ENCODE results near the gene FBXL12. TPM values are rescaled to one million over a fixed set of nuclear protein-coding genes. Genes with fewer than 3 reads are reported as not detected.

FBXL12 gene
- total RNA-seq, 1 donor from 2014 or later: 4.5 TPM

DNA sequence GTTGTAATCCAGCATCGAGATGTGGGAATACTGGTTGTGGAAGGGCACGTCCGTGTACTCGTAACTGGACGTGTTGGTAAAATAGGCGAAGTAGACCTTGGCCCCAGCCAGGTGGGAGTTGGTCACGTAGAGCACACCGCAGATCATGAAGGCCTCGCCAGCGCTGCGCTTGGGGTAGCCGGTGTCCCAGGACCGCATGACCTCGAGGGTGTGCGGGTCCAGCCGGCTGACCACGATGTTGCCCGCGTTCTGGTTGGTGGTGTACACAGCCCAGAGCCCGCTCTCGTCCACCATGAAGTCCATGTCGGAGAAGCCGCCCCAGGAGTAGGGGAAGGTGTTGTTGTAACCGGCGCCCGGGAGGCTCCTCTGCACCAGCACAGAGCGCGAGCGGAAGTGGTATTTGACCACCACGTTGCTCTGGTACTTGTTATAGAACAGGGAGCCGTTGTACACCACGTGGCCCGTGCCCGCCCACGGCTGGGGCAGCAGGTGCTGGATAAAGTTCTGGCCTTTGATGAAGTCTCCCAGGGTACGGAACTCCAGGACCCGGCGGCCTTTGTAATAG is 35.5 kb upstream of the FBXL12 start:
- Histone ChIP-seq H3K36me3 (ENCODE audit: control insufficient read depth, insufficient read depth, low read length) (peaks cover 2% of the 10 kb centered on the region), H3K4me3 (ENCODE audit: low read depth, low read length) (no peak overlapping the region), H3K27me3 (ENCODE audit: control insufficient read depth, insufficient read depth, low read length) (no peaks in the 10 kb centered on the region)
- DNase-seq (ENCODE audit: low read depth) (no peak), FAIRE-seq (no peak)
- TF ChIP-seq, protein P1, sequence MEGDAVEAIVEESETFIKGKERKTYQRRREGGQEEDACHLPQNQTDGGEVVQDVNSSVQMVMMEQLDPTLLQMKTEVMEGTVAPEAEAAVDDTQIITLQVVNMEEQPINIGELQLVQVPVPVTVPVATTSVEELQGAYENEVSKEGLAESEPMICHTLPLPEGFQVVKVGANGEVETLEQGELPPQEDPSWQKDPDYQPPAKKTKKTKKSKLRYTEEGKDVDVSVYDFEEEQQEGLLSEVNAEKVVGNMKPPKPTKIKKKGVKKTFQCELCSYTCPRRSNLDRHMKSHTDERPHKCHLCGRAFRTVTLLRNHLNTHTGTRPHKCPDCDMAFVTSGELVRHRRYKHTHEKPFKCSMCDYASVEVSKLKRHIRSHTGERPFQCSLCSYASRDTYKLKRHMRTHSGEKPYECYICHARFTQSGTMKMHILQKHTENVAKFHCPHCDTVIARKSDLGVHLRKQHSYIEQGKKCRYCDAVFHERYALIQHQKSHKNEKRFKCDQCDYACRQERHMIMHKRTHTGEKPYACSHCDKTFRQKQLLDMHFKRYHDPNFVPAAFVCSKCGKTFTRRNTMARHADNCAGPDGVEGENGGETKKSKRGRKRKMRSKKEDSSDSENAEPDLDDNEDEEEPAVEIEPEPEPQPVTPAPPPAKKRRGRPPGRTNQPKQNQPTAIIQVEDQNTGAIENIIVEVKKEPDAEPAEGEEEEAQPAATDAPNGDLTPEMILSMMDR (IDR thresholded peaks at IDR 0.05; ENCODE audit: insufficient read depth, low read length, severe bottlenecking): no peak

- Histone ChIP-seq H3K4me3 (ENCODE audit: low read depth, low read length) (no peak overlapping the region), H3K27me3 (ENCODE audit: control insufficient read depth, insufficient read depth, low read length) (no peaks in the 10 kb centered on the region), H3K36me3 (ENCODE audit: control insufficient read depth, insufficient read depth, low read length) (peaks cover 3% of the 10 kb centered on the region)
- FAIRE-seq (no peak), DNase-seq (ENCODE audit: low read depth) (no peak)
- TF ChIP-seq, protein P1 (IDR thresholded peaks at IDR 0.05; ENCODE audit: insufficient read depth, low read length, severe bottlenecking): no peak
These were observed 31.5 kb upstream of the FBXL12 start for GRCh38 chr19:9850235-9850959.

GRCh38 chr19:9849791-9850190 is 30.9 kb upstream of the FBXL12 start:
- DNase-seq (ENCODE audit: low read depth) (no peak), FAIRE-seq (no peak)
- Histone ChIP-seq H3K27me3 (ENCODE audit: control insufficient read depth, insufficient read depth, low read length) (no peaks in the 10 kb centered on the region), H3K36me3 (ENCODE audit: control insufficient read depth, insufficient read depth, low read length) (peaks cover 5% of the 10 kb centered on the region), H3K4me3 (ENCODE audit: low read depth, low read length) (no peak overlapping the region)
- TF ChIP-seq, protein P1 (IDR thresholded peaks at IDR 0.05; ENCODE audit: insufficient read depth, low read length, severe bottlenecking): no peak

- FAIRE-seq: no peak
- TF ChIP-seq, protein P1 (IDR thresholded peaks at IDR 0.05; ENCODE audit: insufficient read depth, low read length, severe bottlenecking): no peak
- Histone ChIP-seq H3K4me3 (ENCODE audit: low read depth, low read length) (no peak overlapping the region), H3K36me3 (ENCODE audit: control insufficient read depth, insufficient read depth, low read length) (peaks cover 5% of the 10 kb centered on the region), H3K27me3 (ENCODE audit: control insufficient read depth, insufficient read depth, low read length) (no peaks in the 10 kb centered on the region)
- no peak for DNase-seq (ENCODE audit: low read depth)
These were observed 29.9 kb upstream of the FBXL12 start for GRCh38 chr19:9848762-9849161.

GRCh38 chr19:9848060-9848459 is 29.2 kb upstream of the FBXL12 start:
- no peak for FAIRE-seq
- H3K4me3 ChIP-seq (ENCODE audit: low read depth, low read length): no peak overlapping the region
- H3K27me3 ChIP-seq (ENCODE audit: control insufficient read depth, insufficient read depth, low read length): no peaks in the 10 kb centered on the region
- TF ChIP-seq, protein P1 (IDR thresholded peaks at IDR 0.05; ENCODE audit: insufficient read depth, low read length, severe bottlenecking): peak; percentile 67
- peaks cover 9% of the 10 kb centered on the region for H3K36me3 ChIP-seq (ENCODE audit: control insufficient read depth, insufficient read depth, low read length)
- no peak for DNase-seq (ENCODE audit: low read depth)
